ENCODE measurements around the gene SSR4. TPM values are rescaled to one million over a fixed set of nuclear protein-coding genes. Genes with fewer than 3 reads are reported as not detected.

Gene SSR4
- total RNA-seq, 1 experiment from 2014 or later: 298 TPM

GRCh38 chrX:153806999-153807575 is 12.6 kb downstream of the SSR4 start:
- DNase-seq (no peak), ATAC-seq (no peak)
- Histone ChIP-seq H3K4me3 (ENCODE audit: low read length) (no peak overlapping the region), H3F3A (ENCODE audit: low read length, unreplicated experiment) (no peaks in the 10 kb centered on the region), H3K4me2 (ENCODE audit: low read length) (no peak overlapping the region), H3K27me3 (ENCODE audit: low read length) (no peaks in the 10 kb centered on the region), H3K9me2 (replicated peaks; ENCODE audit: low read length) (no peaks in the 10 kb centered on the region), H2AFZ (ENCODE audit: low read length) (no peak overlapping the region), H3K9me3 (ENCODE audit: low read length) (no peaks in the 10 kb centered on the region), H3K79me2 (ENCODE audit: low read length) (no peaks in the 10 kb centered on the region), H3K27ac (ENCODE audit: low read length) (no peak overlapping the region), H3K4me1 (ENCODE audit: insufficient read depth, low read length) (no peaks in the 10 kb centered on the region), H3K36me3 (ENCODE audit: low read depth, low read length) (no peaks in the 10 kb centered on the region), H3K9ac (ENCODE audit: low read length) (no peak overlapping the region), H4K20me1 (ENCODE audit: low read length) (no peaks in the 10 kb centered on the region)
- TF ChIP-seq EZH2phosphoT487 (IDR thresholded peaks at IDR 0.05; ENCODE audit: borderline replicate concordance, low read length): no peak
- TF ChIP-seq CTCF (conservative IDR thresholded peaks at IDR 0.05; ENCODE audit: low read depth, low read length): no peak
- TF ChIP-seq EZH2 (IDR thresholded peaks at IDR 0.05; ENCODE audit: low read length, unreplicated experiment): no peak
- ChIA-PET POLR2A (ENCODE audit: unreplicated experiment) (no interaction called here), CTCF (no interaction called here)
- no TSS peak for BruUV-seq (replicated peaks)
- intact Hi-C loops (cut with micrococcal nuclease): no loop called here

GRCh38 chrX:153807976-153808375 is 13.5 kb downstream of the SSR4 start:
- ChIA-PET POLR2A (ENCODE audit: unreplicated experiment) (no interaction called here), CTCF (no interaction called here)
- no peak overlapping the region for H3K9ac ChIP-seq (ENCODE audit: low read length)
- BruUV-seq (replicated peaks): no TSS peak
- TF ChIP-seq CTCF (conservative IDR thresholded peaks at IDR 0.05; ENCODE audit: low read depth, low read length) (no peak), EZH2phosphoT487 (IDR thresholded peaks at IDR 0.05; ENCODE audit: borderline replicate concordance, low read length) (no peak), EZH2 (IDR thresholded peaks at IDR 0.05; ENCODE audit: low read length, unreplicated experiment) (no peak)
- H3F3A ChIP-seq (ENCODE audit: low read length, unreplicated experiment): no peaks in the 10 kb centered on the region
- intact Hi-C loops (cut with micrococcal nuclease): no loop called here
- no peaks in the 10 kb centered on the region for H3K4me1 ChIP-seq (ENCODE audit: insufficient read depth, low read length)
- no peaks in the 10 kb centered on the region for H3K9me3 ChIP-seq (ENCODE audit: low read length)
- H3K9me2 ChIP-seq (replicated peaks; ENCODE audit: low read length): no peaks in the 10 kb centered on the region
- H3K27ac ChIP-seq (ENCODE audit: low read length): no peak overlapping the region
- H3K27me3 ChIP-seq (ENCODE audit: low read length): no peaks in the 10 kb centered on the region
- no peak for ATAC-seq
- H3K4me3 ChIP-seq (ENCODE audit: low read length): no peak overlapping the region
- H2AFZ ChIP-seq (ENCODE audit: low read length): no peak overlapping the region
- no peaks in the 10 kb centered on the region for H4K20me1 ChIP-seq (ENCODE audit: low read length)
- H3K4me2 ChIP-seq (ENCODE audit: low read length): no peak overlapping the region
- no peaks in the 10 kb centered on the region for H3K36me3 ChIP-seq (ENCODE audit: low read depth, low read length)
- no peak for DNase-seq
- H3K79me2 ChIP-seq (ENCODE audit: low read length): no peaks in the 10 kb centered on the region

GRCh38 chrX:153812220-153812619 is 17.8 kb downstream of the SSR4 start:
- H4K20me1 ChIP-seq (ENCODE audit: low read length): no peaks in the 10 kb centered on the region
- H3K79me2 ChIP-seq (ENCODE audit: low read length): no peaks in the 10 kb centered on the region
- no peaks in the 10 kb centered on the region for H3F3A ChIP-seq (ENCODE audit: low read length, unreplicated experiment)
- H3K36me3 ChIP-seq (ENCODE audit: low read depth, low read length): no peaks in the 10 kb centered on the region
- no peak for DNase-seq
- no peaks in the 10 kb centered on the region for H3K27me3 ChIP-seq (ENCODE audit: low read length)
- ATAC-seq: no peak
- ChIA-PET POLR2A (ENCODE audit: unreplicated experiment) (no interaction called here), CTCF (no interaction called here)
- intact Hi-C loops (cut with micrococcal nuclease): no loop called here
- H3K9me3 ChIP-seq (ENCODE audit: low read length): no peaks in the 10 kb centered on the region
- no peak overlapping the region for H3K9ac ChIP-seq (ENCODE audit: low read length)
- H3K9me2 ChIP-seq (replicated peaks; ENCODE audit: low read length): no peaks in the 10 kb centered on the region
- H3K4me2 ChIP-seq (ENCODE audit: low read length): no peak overlapping the region
- no peaks in the 10 kb centered on the region for H3K4me1 ChIP-seq (ENCODE audit: insufficient read depth, low read length)
- no peak overlapping the region for H3K27ac ChIP-seq (ENCODE audit: low read length)
- no peak overlapping the region for H3K4me3 ChIP-seq (ENCODE audit: low read length)
- no peak for TF ChIP-seq CTCF (conservative IDR thresholded peaks at IDR 0.05; ENCODE audit: low read depth, low read length)
- no peak for TF ChIP-seq EZH2 (IDR thresholded peaks at IDR 0.05; ENCODE audit: low read length, unreplicated experiment)
- no peak for TF ChIP-seq EZH2phosphoT487 (IDR thresholded peaks at IDR 0.05; ENCODE audit: borderline replicate concordance, low read length)
- no TSS peak for BruUV-seq (replicated peaks)
- H2AFZ ChIP-seq (ENCODE audit: low read length): no peak overlapping the region
